Nephron (organoid): ENCODE measurements around the gene SLFN12L.
"Not testable (repeated sequence)": the region's sequence is repeated elsewhere in the genome, so short reads cannot be mapped to it uniquely, and the experiment has no call there.

ENCODE experiments used
- H3K27ac Mint-ChIP-seq, 3 experiments: 2 replicates each; pipeline ENCODE4 v1.8.0; 2020; ENCODE audit warnings: mixed read lengths in 3 of 3, mild to moderate bottlenecking in 2 of 3, moderate library complexity in 1 of 3
- H3K27me3 Mint-ChIP-seq: 2 replicates; pipeline ENCODE4 v1.8.0; 2021; ENCODE audit warnings: low read depth, mild to moderate bottlenecking, moderate library complexity, mixed read lengths
- H3K36me3 Mint-ChIP-seq: 2 replicates; pipeline ENCODE4 v1.8.0; 2020; ENCODE audit warnings: low read depth, mixed read lengths
- H3K4me1 Mint-ChIP-seq: 2 replicates; pipeline ENCODE4 v1.8.0; 2020; ENCODE audit warnings: mixed read lengths
- H3K4me3 Mint-ChIP-seq, 3 experiments: 2 replicates each; pipeline ENCODE4 v1.8.0; 2020; ENCODE audit warnings: mild to moderate bottlenecking in 3 of 3, mixed read lengths in 3 of 3, moderate library complexity in 2 of 3
- H3K9me3 Mint-ChIP-seq: 2 replicates; pipeline ENCODE4 v1.8.0; 2020; ENCODE audit warnings: mixed read lengths
- CTCF ChIP-seq, 3 experiments: fragments of 200-600 bp; sonication (generic); IDR thresholded peaks; one replicate each; pipeline ENCODE4 v1.5.0; 2021; ENCODE audit warnings: antibody characterized with exemption in 3 of 3; ENCODE audit not compliant: unreplicated experiment in 3 of 3

The SLFN12L gene

GRCh38 chr17:35531160-35531559 lies 6.3 kb downstream of the SLFN12L start:
- Mint-ChIP-seq H3K4me1 (peaks cover 10% of the 10 kb centered on the region), H3K4me3 (no peak overlapping the region), H3K27ac (no peak overlapping the region), H3K36me3 (no peaks in the 10 kb centered on the region), H3K27me3 (peaks cover 25% of the 10 kb centered on the region), H3K9me3 (peaks cover 6% of the 10 kb centered on the region)
- TF ChIP-seq CTCF (IDR thresholded peaks at IDR 0.05; ENCODE audit: unreplicated experiment in 3 of 3), result no peak

GRCh38 chr17:35529866-35530265 lies 7.6 kb downstream of the SLFN12L start:
- Mint-ChIP-seq H3K9me3 (peaks cover 9% of the 10 kb centered on the region), H3K36me3 (no peaks in the 10 kb centered on the region), H3K4me3 (no peak overlapping the region), H3K27ac (no peak overlapping the region), H3K4me1 (peaks cover 10% of the 10 kb centered on the region), H3K27me3 (peaks cover 38% of the 10 kb centered on the region)
- no peak for TF ChIP-seq CTCF (IDR thresholded peaks at IDR 0.05; ENCODE audit: unreplicated experiment in 3 of 3)

GRCh38 chr17:35529326-35529725 lies 8.2 kb downstream of the SLFN12L start:
- not testable (repeated sequence) for H3K9me3 Mint-ChIP-seq, H3K4me1 Mint-ChIP-seq, H3K4me3 Mint-ChIP-seq, H3K36me3 Mint-ChIP-seq, H3K27ac Mint-ChIP-seq
- H3K27me3 Mint-ChIP-seq, result peaks cover 39% of the 10 kb centered on the region

GRCh38 chr17:35523296-35523695 lies 14.2 kb downstream of the SLFN12L start:
- no peaks in the 10 kb centered on the region for H3K4me1 Mint-ChIP-seq
- H3K36me3 Mint-ChIP-seq, result no peaks in the 10 kb centered on the region
- peaks cover 67% of the 10 kb centered on the region for H3K27me3 Mint-ChIP-seq
- TF ChIP-seq CTCF (IDR thresholded peaks at IDR 0.05; ENCODE audit: unreplicated experiment in 3 of 3), result no peak
- no peak overlapping the region for H3K27ac Mint-ChIP-seq
- no peak overlapping the region for H3K4me3 Mint-ChIP-seq
- peaks cover 9% of the 10 kb centered on the region for H3K9me3 Mint-ChIP-seq

GRCh38 chr17:35521654-35522256 lies 15.7 kb downstream of the SLFN12L start:
- not testable (repeated sequence) for H3K4me3 Mint-ChIP-seq

GRCh38 chr17:35521150-35521549 lies 16.3 kb downstream of the SLFN12L start:
- no peak overlapping the region for H3K4me3 Mint-ChIP-seq
- no peaks in the 10 kb centered on the region for H3K4me1 Mint-ChIP-seq
- no peak for TF ChIP-seq CTCF (IDR thresholded peaks at IDR 0.05; ENCODE audit: unreplicated experiment in 3 of 3)
- H3K27me3 Mint-ChIP-seq, result peaks cover 65% of the 10 kb centered on the region
- H3K36me3 Mint-ChIP-seq, result no peaks in the 10 kb centered on the region
- H3K27ac Mint-ChIP-seq, result no peak overlapping the region
- H3K9me3 Mint-ChIP-seq, result peaks cover 3% of the 10 kb centered on the region

More at GRCh38 chr17:35521654-35522256, 15.7 kb downstream of the SLFN12L start:
- H3K4me1 Mint-ChIP-seq, H3K36me3 Mint-ChIP-seq, H3K27ac Mint-ChIP-seq, H3K9me3 Mint-ChIP-seq: not testable (repeated sequence)
- H3K27me3 Mint-ChIP-seq, result peaks cover 67% of the 10 kb centered on the region

- no peaks in the 10 kb centered on the region for H3K36me3 Mint-ChIP-seq
- H3K4me1 Mint-ChIP-seq, result no peaks in the 10 kb centered on the region
- no peaks in the 10 kb centered on the region for H3K9me3 Mint-ChIP-seq
- H3K27ac Mint-ChIP-seq, result no peak overlapping the region
- no peak for TF ChIP-seq CTCF (IDR thresholded peaks at IDR 0.05; ENCODE audit: unreplicated experiment in 3 of 3)
- no peak overlapping the region for H3K4me3 Mint-ChIP-seq
- H3K27me3 Mint-ChIP-seq, result peaks cover 61% of the 10 kb centered on the region
Measured at GRCh38 chr17:35519906-35520442, 17.5 kb downstream of the SLFN12L start.
